Transverse colon (tissue), 4 donors: ENCODE measurements around the gene LPIN1. TPM values are rescaled to one million over a fixed set of nuclear protein-coding genes. Genes with fewer than 3 reads are reported as not detected.
"Not testable (repeated sequence)": the region's sequence is repeated elsewhere in the genome, so short reads cannot be mapped to it uniquely, and the experiment has no call there.

Source experiments
- DNase-seq: peaks from one replicate; pipeline ENCODE4 v3.0.0-alpha.2; 2019
- H3K27ac ChIP-seq, 4 donors: fragments of 200-600 bp; sonication (generic); 2 replicates each; pipeline ENCODE4 v1.5.1; 2016 to 2018; ENCODE audit warnings: inconsistent platforms in 4 of 4
- H3K27me3 ChIP-seq: fragments of 200-600 bp; sonication (generic); 2 replicates; pipeline ENCODE4 v1.5.1; 2017; ENCODE audit warnings: inconsistent platforms
- H3K36me3 ChIP-seq, 4 donors: fragments of 200-600 bp; sonication (generic); 2 replicates each; pipeline ENCODE4 v1.5.1; 2017 to 2019; ENCODE audit warnings: inconsistent platforms in 4 of 4
- H3K4me1 ChIP-seq, 4 donors: fragments of 200-600 bp; sonication (generic); 2 replicates each; pipeline ENCODE4 v1.5.1; 2017 to 2020; ENCODE audit warnings: inconsistent platforms in 4 of 4
- H3K4me3 ChIP-seq, 4 donors: fragments of 200-600 bp; sonication (generic); 1 replicate in 1 of 4; 2 replicates in 3 of 4; pipeline versions ENCODE4 v1.5.1 to v1.6.1; 2017 to 2019; ENCODE audit warnings: inconsistent platforms in 4 of 4
- H3K9me3 ChIP-seq, 2 donors: fragments of 200-600 bp; sonication (generic); 2 replicates each; pipeline ENCODE4 v1.5.1; 2017 to 2019; ENCODE audit warnings: inconsistent platforms in 2 of 2
- CTCF ChIP-seq, 5 experiments: fragments of 200-600 bp in 3 of 5; fragments of 450-650 bp in 2 of 5; sonication (generic) in 3 of 5; IDR thresholded peaks; 1 replicate in 2 of 5; 2 replicates in 3 of 5; pipeline ENCODE4 v1.5.1; 2016 to 2017; ENCODE audit warnings: antibody characterized with exemption in 5 of 5, inconsistent platforms in 3 of 5, mild to moderate bottlenecking in 2 of 5, moderate library complexity in 1 of 5
- EP300 ChIP-seq: sonication (generic); formaldehyde crosslinking; IDR thresholded peaks from one replicate; pipeline ENCODE4 v1.6.1; 2017; ENCODE audit warnings: antibody characterized with exemption, low read depth
- POLR2A ChIP-seq: fragments of 450-650 bp; IDR thresholded peaks from one replicate; pipeline ENCODE4 v1.6.1; 2016; ENCODE audit warnings: antibody characterized with exemption, mild to moderate bottlenecking, moderate library complexity
- POLR2AphosphoS5 ChIP-seq, 3 donors: sonication (generic); formaldehyde crosslinking; IDR thresholded peaks; one replicate each; pipeline ENCODE4 v1.6.1; 2016; ENCODE audit warnings: antibody characterized with exemption in 3 of 3
- WGBS, 2 donors: methylation state at CpG; one replicate each; pipeline ENCODE4 v1.1.5; 2018; ENCODE audit warnings: low coverage in 1 of 2; 5-methylcytosine and 5-hydroxymethylcytosine counted together
- in situ Hi-C, 4 donors: fragments of 200-750 bp; cut with MboI; loops; one replicate each; pipeline versions ENCODE4 v1.15.0 to v1.15.1; 2017; ENCODE audit warnings: low sequenced_read_pairs in 3 of 4, low pct_ligation_motif_present in 1 of 4, low pct_unique_long_range_greater_than_20kb in 1 of 4
- intact Hi-C: fragments of 100-400 bp; cut with DNase I; formaldehyde crosslinking; loops from one replicate; pipeline ENCODE4 v1.15.1; 2023; ENCODE audit warnings: low total_unique reads
- total RNA-seq, 4 donors: library from RNA; depleted of rRNA; stranded (reverse); fragments of >200 nt; gene quantifications; one replicate each; pipeline ENCODE4 v1.1.0, GENCODE V29; 2016

LPIN1 gene
- total RNA-seq, 4 donors from 2014 or later, result 19.7 to 62.1 (median 26.6) TPM

GRCh38 chr2:11853197-11853588 is 106.8 kb downstream of the LPIN1 start:
- no peaks in the 10 kb centered on the region for H3K4me1 ChIP-seq
- no peaks in the 10 kb centered on the region for H3K9me3 ChIP-seq
- in situ Hi-C loops (loop anchor here in 1 of 4 donors (25.0 kb wide), 1 partner anchor 859 kb away; the partner anchor contains the start of gene TRIB2), intact Hi-C loops (no loop called here)
- 82% methylated on average over 5 of the region's 5 CpGs; no CpG with 5 or more reads in 1 of the 2 donors for WGBS, 2 donors
- no peak overlapping the region for H3K4me3 ChIP-seq
- no peak for TF ChIP-seq CTCF (IDR thresholded peaks at IDR 0.05)
- no peak for DNase-seq
- H3K27me3 ChIP-seq, result no peaks in the 10 kb centered on the region
- H3K27ac ChIP-seq, result no peak overlapping the region
- no peaks in the 10 kb centered on the region for H3K36me3 ChIP-seq

GRCh38 chr2:11855064-11855760 is 108.8 kb downstream of the LPIN1 start:
- intact Hi-C loops, result no loop called here

GRCh38 chr2:11856095-11856494 is 109.7 kb downstream of the LPIN1 start:
- TF ChIP-seq CTCF (IDR thresholded peaks at IDR 0.05), result no peak
- no peak for TF ChIP-seq POLR2AphosphoS5 (IDR thresholded peaks at IDR 0.05)
- no peak for TF ChIP-seq EP300
- TF ChIP-seq POLR2A, result no peak
- Histone ChIP-seq H3K27me3 (no peaks in the 10 kb centered on the region), H3K36me3 (no peaks in the 10 kb centered on the region), H3K4me1 (no peaks in the 10 kb centered on the region), H3K9me3 (no peaks in the 10 kb centered on the region), H3K4me3 (no peak overlapping the region), H3K27ac (no peak overlapping the region)
- in situ Hi-C loops (loop anchor here in 1 of 4 donors (25.0 kb wide), 1 partner anchor 856 kb away; the partner anchor contains the start of gene TRIB2), intact Hi-C loops (no loop called here)
- no peak for DNase-seq
- WGBS, 2 donors, result 55 to 60% methylated on average over 5 of the region's 5 CpGs

More at GRCh38 chr2:11855064-11855760, 108.8 kb downstream of the LPIN1 start:
- H3K27me3 ChIP-seq, result no peaks in the 10 kb centered on the region
- no peaks in the 10 kb centered on the region for H3K9me3 ChIP-seq
- H3K4me3 ChIP-seq, result no peak overlapping the region
- H3K27ac ChIP-seq, result no peak overlapping the region
- no peaks in the 10 kb centered on the region for H3K36me3 ChIP-seq
- no peaks in the 10 kb centered on the region for H3K4me1 ChIP-seq
- TF ChIP-seq POLR2AphosphoS5 (IDR thresholded peaks at IDR 0.05) (no peak), POLR2A (no peak), CTCF (IDR thresholded peaks at IDR 0.05) (no peak), EP300 (no peak)
- DNase-seq, result no peak
- 79 to 82% methylated on average over 7 to 10 of the region's 10 CpGs for WGBS, 2 donors
- in situ Hi-C loops, result loop anchor here in 1 of 4 donors (25.0 kb wide), 1 partner anchor 857 kb away; the partner anchor contains the start of gene TRIB2

GRCh38 chr2:11858883-11859282 is 112.5 kb downstream of the LPIN1 start:
- 78 to 88% methylated on average over 1 to 2 of the region's 2 CpGs for WGBS, 2 donors
- in situ Hi-C loops (loop anchor here in 1 of 4 donors (25.0 kb wide), 1 partner anchor 853 kb away; the partner anchor contains the start of gene TRIB2), intact Hi-C loops (no loop called here)

GRCh38 chr2:11859975-11860374 is 113.5 kb downstream of the LPIN1 start:
- H3K36me3 ChIP-seq, H3K27ac ChIP-seq, intact Hi-C loops, H3K9me3 ChIP-seq, H3K4me3 ChIP-seq, H3K27me3 ChIP-seq, H3K4me1 ChIP-seq, DNase-seq: not testable (repeated sequence)
- in situ Hi-C loops, result loop anchor here in 2 of 4 donors (10.0 to 25.0 kb wide), 2 partner anchors 852 to 1145 kb away; partner anchors contain the start of gene TRIB2 (in 1 of the 2)
- 99% methylated on average over 3 of the region's 3 CpGs; no CpG with 5 or more reads in 1 of the 2 donors for WGBS, 2 donors

More at GRCh38 chr2:11858883-11859282, 112.5 kb downstream of the LPIN1 start:
- Histone ChIP-seq H3K27me3 (no peaks in the 10 kb centered on the region), H3K36me3 (no peaks in the 10 kb centered on the region), H3K4me3 (no peak overlapping the region), H3K4me1 (peaks cover 0 to 6% (median under 1%) of the 10 kb centered on the region in 4 donors), H3K9me3 (no peaks in the 10 kb centered on the region), H3K27ac (no peak overlapping the region)
- DNase-seq, result no peak
- TF ChIP-seq POLR2A (no peak), CTCF (IDR thresholded peaks at IDR 0.05) (no peak), EP300 (no peak), POLR2AphosphoS5 (IDR thresholded peaks at IDR 0.05) (no peak)
